HG03097 (cell line): ENCODE results near the gene WBP2.
"Not testable (repeated sequence)": the region's sequence is repeated elsewhere in the genome, so short reads cannot be mapped to it uniquely, and the experiment has no call there.

Experiments used
- ATAC-seq: cut with Tn5 transposase; IDR thresholded peaks from one replicate; pipeline ENCODE4 v1.9.1; 2021; ENCODE audit not compliant: unreplicated experiment, low FRiP score

The WBP2 gene

GRCh38 chr17:75818326-75818885 lies 36.7 kb downstream of the WBP2 start:
- no peak for ATAC-seq

- ATAC-seq, result no peak
These were observed 37.6 kb downstream of the WBP2 start for GRCh38 chr17:75817571-75817970.

DNA sequence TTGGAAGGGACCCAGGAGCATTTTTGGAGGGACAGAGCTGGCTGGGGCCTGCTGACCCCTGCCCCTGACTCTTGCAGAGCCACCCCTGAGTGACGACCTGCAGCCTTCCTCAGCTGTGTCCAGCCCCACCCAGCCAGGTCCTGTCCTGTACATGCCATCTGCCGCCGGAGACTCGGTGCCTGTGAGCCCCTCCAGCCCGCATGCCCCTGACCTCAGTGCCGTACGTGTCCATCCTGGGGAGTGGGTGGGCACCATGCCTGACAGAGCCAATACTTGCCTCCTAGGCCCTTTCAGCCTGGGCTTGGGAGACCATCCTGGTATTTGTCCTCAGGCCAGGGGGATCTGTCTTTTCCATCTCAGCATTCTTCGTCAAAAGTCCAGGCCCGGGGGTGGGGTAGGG lies 38.4 kb downstream of the WBP2 start:
- ATAC-seq, result no peak

GRCh38 chr17:75815399-75815798 lies 39.7 kb downstream of the WBP2 start:
- no peak for ATAC-seq

DNA sequence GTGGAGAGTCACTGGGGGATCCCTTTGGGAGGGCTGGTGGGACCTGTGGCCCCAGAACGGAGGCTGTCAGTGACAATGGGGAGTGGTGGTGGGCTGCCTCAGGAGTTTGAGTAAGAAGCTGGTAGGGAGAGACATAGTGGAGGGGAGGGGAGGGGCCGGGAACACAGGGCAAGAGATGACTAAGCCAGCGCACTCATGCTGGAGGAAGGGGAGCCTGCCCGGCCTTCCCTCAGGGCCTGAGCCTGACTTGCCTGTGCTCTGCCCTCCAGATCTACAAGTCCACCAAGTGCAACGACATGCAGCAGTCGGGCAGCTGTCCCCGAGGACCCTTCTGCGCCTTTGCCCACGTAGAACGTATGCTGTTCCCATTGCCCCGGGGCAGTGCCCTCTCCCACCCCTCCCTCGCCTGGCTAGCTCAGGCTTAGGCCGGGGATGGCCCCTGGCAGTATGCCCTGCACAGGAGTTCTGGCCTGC lies 40.2 kb downstream of the WBP2 start:
- ATAC-seq, result no peak

- no peak for ATAC-seq
These were observed 41.1 kb downstream of the WBP2 start for GRCh38 chr17:75814021-75814395.

- ATAC-seq, result no peak
These were observed 41.8 kb downstream of the WBP2 start for GRCh38 chr17:75813081-75814020.

DNA sequence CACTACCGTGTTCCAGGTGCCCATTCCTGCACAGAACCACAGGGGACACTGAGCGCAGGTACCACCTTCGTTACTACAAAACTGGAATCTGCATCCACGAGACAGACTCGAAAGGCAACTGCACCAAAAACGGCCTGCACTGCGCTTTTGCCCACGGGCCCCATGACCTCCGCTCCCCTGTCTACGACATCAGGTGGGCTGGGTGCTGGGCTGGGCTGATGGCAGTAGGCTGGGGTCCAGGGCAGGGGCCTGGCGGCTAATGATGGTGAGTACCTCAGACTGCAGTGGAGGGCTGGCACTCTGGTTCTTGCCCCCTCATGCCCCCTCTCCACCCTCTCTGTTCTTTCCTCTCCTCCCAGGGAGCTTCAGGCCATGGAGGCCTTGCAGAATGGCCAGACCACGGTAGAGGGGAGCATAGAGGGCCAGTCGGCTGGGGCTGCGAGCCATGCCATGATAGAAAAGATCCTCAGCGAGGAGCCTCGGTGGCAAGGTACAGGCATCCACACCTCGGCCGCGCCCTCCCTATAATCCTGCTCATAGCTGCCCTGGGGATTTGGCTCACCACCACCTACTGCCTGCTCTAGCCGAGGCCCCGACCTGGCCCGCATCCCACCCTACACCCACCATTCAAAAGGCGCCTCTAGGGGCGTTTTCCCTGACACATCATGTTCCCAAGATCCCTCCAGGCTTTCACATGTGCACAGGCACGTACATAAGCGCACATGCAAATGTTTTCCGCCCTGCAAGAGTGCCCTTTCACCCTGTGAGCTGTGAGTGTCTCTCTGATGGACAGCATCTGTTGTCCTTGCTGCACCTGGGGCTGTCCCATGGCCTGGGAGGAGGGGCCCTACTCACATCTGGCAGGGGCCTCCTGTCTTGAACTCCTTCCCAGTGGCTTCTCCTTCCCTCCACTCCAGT lies 42.8 kb downstream of the WBP2 start:
- ATAC-seq, result no peak

DNA sequence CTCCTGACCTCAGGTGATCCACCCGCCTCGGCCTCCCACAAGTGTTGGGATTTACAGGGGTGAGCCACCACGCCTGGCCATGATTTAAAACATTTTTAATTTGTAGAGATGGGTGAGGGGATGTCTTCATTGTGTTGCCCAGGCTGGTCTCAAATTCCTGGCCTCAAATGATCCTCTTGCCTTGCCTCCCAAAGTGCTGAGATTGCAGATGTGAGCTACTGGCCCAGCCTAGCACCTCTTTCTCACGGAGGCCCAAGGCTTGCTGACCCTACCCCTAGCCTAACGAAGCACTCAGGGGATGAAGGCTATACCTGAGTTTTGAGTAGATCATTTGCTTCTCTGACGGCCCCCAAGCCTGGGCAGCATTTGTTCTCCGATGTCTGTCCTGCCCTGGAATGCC lies 44.0 kb downstream of the WBP2 start:
- ATAC-seq, result no peak

GRCh38 chr17:75810756-75811155 lies 44.4 kb downstream of the WBP2 start:
- ATAC-seq, result not testable (repeated sequence)

GRCh38 chr17:75810216-75810615 lies 44.9 kb downstream of the WBP2 start:
- ATAC-seq, result no peak

DNA sequence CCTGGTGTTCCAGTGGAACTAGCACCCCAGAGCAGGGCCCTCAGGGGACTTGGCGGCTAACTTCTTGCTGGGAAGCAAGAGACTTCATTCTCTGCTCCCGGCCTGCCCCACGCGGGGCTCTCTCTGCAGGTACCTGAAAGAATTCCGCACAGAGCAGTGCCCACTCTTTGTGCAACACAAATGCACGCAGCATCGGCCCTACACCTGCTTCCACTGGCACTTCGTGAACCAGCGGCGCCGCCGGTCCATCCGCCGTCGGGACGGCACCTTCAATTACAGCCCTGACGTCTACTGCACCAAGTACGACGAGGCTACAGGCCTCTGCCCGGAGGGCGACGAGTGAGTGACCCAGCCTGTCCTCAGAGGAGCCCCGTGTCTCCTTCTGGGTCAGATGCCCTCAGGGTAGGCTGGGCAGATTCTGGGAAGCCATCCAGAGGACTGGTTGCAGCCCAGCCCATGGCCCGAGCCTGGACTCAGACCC lies 45.5 kb downstream of the WBP2 start:
- ATAC-seq, result no peak

DNA sequence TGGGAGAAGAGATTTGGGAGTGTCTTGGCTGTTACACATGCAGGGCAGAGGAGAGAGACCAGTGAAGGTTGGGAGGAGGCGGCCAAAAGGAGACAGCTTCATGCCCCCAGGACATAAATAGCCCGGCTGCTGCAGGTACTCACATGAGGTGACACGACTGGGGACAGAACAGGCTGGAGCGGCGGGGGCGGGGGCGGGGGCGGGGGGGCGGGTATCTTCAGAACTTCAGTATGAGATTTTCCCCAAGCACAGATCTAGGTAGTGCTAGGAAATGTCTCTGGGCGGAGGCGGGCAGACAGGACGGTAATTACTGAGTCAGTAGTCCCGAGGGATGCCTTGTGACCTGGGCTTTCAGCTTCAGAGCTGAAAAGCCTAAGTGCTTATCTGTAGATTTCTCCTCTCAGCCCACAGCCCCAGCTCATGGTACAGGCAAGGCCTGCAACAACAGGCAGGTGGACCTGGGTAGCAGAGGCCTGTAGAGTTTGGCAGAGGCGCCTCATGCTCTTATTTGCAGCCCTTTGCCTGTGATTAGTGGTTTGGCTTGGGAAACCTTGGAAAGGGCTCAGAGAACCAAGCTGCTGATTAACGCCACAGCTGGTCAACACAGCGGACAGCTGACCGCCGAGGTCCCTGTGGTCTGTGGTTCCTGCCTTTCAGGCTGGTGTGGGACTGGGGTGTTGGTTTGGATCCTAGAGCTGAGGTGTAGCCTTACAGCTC lies 46.1 kb downstream of the WBP2 start:
- ATAC-seq, result no peak

- no peak for ATAC-seq
These were observed 46.6 kb downstream of the WBP2 start for GRCh38 chr17:75808549-75808904.

DNA sequence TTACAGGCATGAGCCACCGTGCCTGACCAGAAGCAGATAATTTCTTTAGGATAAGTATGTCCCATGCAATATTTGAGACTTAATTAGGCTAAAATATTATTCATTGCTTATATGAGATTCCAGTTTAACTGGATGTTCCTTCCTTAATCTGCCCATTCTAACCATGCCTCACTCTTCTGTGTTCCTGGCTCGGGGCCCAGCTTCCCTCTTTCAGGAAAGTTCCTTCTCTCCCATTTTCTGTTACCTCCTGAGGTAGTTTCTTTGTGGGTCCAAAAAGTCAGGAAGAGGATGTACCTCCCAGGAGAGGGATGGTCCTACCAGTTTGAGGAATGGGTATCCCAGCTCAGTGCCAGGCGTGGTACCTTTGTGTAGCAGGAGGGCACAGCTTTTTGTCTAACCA lies 47.3 kb downstream of the WBP2 start:
- no peak for ATAC-seq

- no peak for ATAC-seq
These were observed 48.2 kb downstream of the WBP2 start for GRCh38 chr17:75806822-75807500.

- ATAC-seq, result no peak
These were observed 51.3 kb downstream of the WBP2 start for GRCh38 chr17:75803883-75804282.

DNA sequence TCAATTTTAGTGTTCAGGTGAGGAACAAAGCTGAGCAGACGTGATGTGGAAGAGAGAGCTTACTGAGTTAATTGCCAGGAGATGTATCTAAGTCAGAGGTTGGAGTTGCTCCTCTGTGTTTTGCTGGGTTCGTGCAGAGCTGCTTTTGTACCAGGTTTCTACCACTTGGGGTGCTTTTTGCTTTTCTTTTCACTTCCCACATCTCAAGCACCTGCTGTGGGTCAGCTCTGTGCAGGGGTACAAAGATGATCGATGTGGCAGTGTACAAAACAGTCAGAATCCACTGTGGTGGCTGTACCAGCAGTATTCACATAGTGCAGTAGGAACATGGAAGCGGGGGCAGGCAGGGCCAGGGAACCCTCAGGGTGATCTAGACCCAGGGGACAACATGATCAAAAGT lies 55.7 kb downstream of the WBP2 start:
- ATAC-seq, result no peak

GRCh38 chr17:75795820-75796607 lies 59.1 kb downstream of the WBP2 start:
- ATAC-seq, result no peak
